H1 (cell line): Measurements from ENCODE around the gene FKBP8. TPM values are rescaled to one million over a fixed set of nuclear protein-coding genes. Genes with fewer than 3 reads are reported as not detected.
A peak's percentile ranks its signal among the peaks of the same experiment; 100 is the strongest.

Experiments
- CTCF ChIA-PET: fragments of 300-600 bp; sonication (Branson Sonifier 250); formaldehyde crosslinking; loops from one replicate; lab custom pipeline; 2021; ENCODE audit not compliant: partially characterized antibody; lab: Charles Lee
- POLR2A ChIA-PET: fragments of 300-600 bp; sonication (Branson Sonifier 250); formaldehyde crosslinking; loops from one replicate; lab custom pipeline; 2021; ENCODE audit warnings: inconsistent platforms; ENCODE audit not compliant: partially characterized antibody; lab: Charles Lee
- DNase-seq, 2 experiments: peaks; one replicate each; pipeline versions ENCODE4 v3.0.0 to v3.0.0-alpha.2; 2010 to 2022; ENCODE audit warnings: low spot score in 2 of 2, low read depth in 1 of 2, mixed read lengths in 1 of 2
- FAIRE-seq: peaks from 2 replicates; lab custom pipeline; 2011; peaks lifted over from hg19 to GRCh38; lab: Jason Lieb, UNC
- H2AFZ ChIP-seq: 2 replicates; pipeline ENCODE4 v1.8.1; 2012; ENCODE audit warnings: low read length, inconsistent platforms
- H2AK5ac ChIP-seq: 2 replicates; pipeline ENCODE4 v1.6.1; 2013; ENCODE audit warnings: low read depth, low read length
- H2BK120ac ChIP-seq: replicated peaks from 2 replicates; pipeline ENCODE3; 2013; ENCODE audit warnings: low read depth, low read length, inconsistent platforms
- H2BK12ac ChIP-seq: 2 replicates; pipeline ENCODE4 v1.6.1; 2013; ENCODE audit warnings: low read depth, low read length
- H2BK15ac ChIP-seq: 2 replicates; pipeline ENCODE4 v1.6.1; 2013; ENCODE audit warnings: low read length
- H2BK20ac ChIP-seq: 2 replicates; pipeline ENCODE4 v1.6.1; 2013; ENCODE audit warnings: low read length
- H2BK5ac ChIP-seq: 2 replicates; pipeline ENCODE4 v1.6.1; 2013; ENCODE audit warnings: low read depth, low read length
- H3K14ac ChIP-seq: 2 replicates; pipeline ENCODE4 v1.6.1; 2013; ENCODE audit warnings: inconsistent platforms; ENCODE audit not compliant: insufficient read length
- H3K18ac ChIP-seq: 2 replicates; pipeline ENCODE4 v1.6.1; 2013; ENCODE audit warnings: low read length; ENCODE audit errors: extremely low read depth
- H3K23ac ChIP-seq: 2 replicates; pipeline ENCODE4 v1.6.1; 2013; ENCODE audit warnings: inconsistent platforms; ENCODE audit not compliant: insufficient read length
- H3K23me2 ChIP-seq: 2 replicates; pipeline ENCODE4 v1.6.1; 2013; ENCODE audit warnings: low read depth, low read length
- H3K27ac ChIP-seq: 2 replicates; pipeline ENCODE4 v1.6.1; 2011; ENCODE audit warnings: low read depth, low read length, inconsistent platforms
- H3K27me3 ChIP-seq, 4 experiments: replicated peaks in 1 of 4; 1 replicate in 1 of 4; 2 replicates in 3 of 4; pipeline versions ENCODE4 v1.6.1 to v1.8.1; 2011 to 2013; ENCODE audit warnings: low read length in 3 of 4, mild to moderate bottlenecking in 3 of 4, inconsistent platforms in 2 of 4, mixed read lengths in 2 of 4, moderate library complexity in 1 of 4; ENCODE audit not compliant: control insufficient read depth in 3 of 4, insufficient read depth in 3 of 4; ENCODE audit errors: extremely low read depth in 1 of 4
- H3K36me3 ChIP-seq, 4 experiments: 2 replicates each; pipeline versions ENCODE4 v1.6.1 to v1.8.1; 2011 to 2013; ENCODE audit warnings: mild to moderate bottlenecking in 4 of 4, low read length in 3 of 4, moderate library complexity in 2 of 4, control low read depth in 1 of 4, inconsistent platforms in 1 of 4; ENCODE audit not compliant: insufficient read depth in 4 of 4, control insufficient read depth in 2 of 4
- H3K4ac ChIP-seq: replicated peaks from 2 replicates; pipeline ENCODE3; 2013; ENCODE audit warnings: low read length, low read depth, mixed read lengths, inconsistent platforms; ENCODE audit not compliant: insufficient read length
- H3K4me1 ChIP-seq, 4 experiments: replicated peaks in 1 of 4; 1 replicate in 1 of 4; 2 replicates in 3 of 4; pipeline versions ENCODE4 v1.6.1 to v1.8.1; 2011 to 2013; ENCODE audit warnings: low read length in 3 of 4, inconsistent platforms in 2 of 4, mixed read lengths in 1 of 4; ENCODE audit not compliant: insufficient read depth in 4 of 4, control insufficient read depth in 3 of 4
- H3K4me2 ChIP-seq, 2 experiments: 2 replicates each; pipeline versions ENCODE4 v1.6.1 to v1.8.1; 2011 to 2013; ENCODE audit warnings: low read depth in 2 of 2, low read length in 2 of 2, control low read depth in 1 of 2, inconsistent platforms in 1 of 2, mild to moderate bottlenecking in 1 of 2; ENCODE audit not compliant: insufficient read depth in 1 of 2
- H3K4me3 ChIP-seq, 4 experiments: fragments of 200-600, 300-600 bp in 1 of 4; sonication (generic), shearing (Covaris generic), sonication (Bioruptor Twin) in 1 of 4; 2 replicates each; pipeline versions ENCODE4 v1.5.1 to v1.8.1; 2011 to 2016; ENCODE audit warnings: low read length in 4 of 4, low read depth in 3 of 4, control low read depth in 2 of 4, inconsistent platforms in 2 of 4, mild to moderate bottlenecking in 2 of 4, mixed read lengths in 1 of 4, moderate library complexity in 1 of 4; ENCODE audit not compliant: insufficient read depth in 2 of 4; ENCODE audit errors: extremely low read depth in 1 of 4
- H3K56ac ChIP-seq: replicated peaks from 2 replicates; pipeline ENCODE3; 2013; ENCODE audit warnings: low read depth, mild to moderate bottlenecking, mixed read lengths, low read length, inconsistent platforms; ENCODE audit not compliant: insufficient read length
- H3K79me1 ChIP-seq: 2 replicates; pipeline ENCODE4 v1.6.1; 2013; ENCODE audit warnings: low read depth, low read length, control low read depth
- H3K79me2 ChIP-seq, 2 experiments: 2 replicates each; pipeline versions ENCODE4 v1.6.1 to v1.8.1; 2012 to 2013; ENCODE audit warnings: low read length in 2 of 2, mild to moderate bottlenecking in 2 of 2, inconsistent platforms in 1 of 2; ENCODE audit not compliant: insufficient read depth in 2 of 2, control insufficient read depth in 1 of 2
- H3K9ac ChIP-seq, 4 experiments: replicated peaks in 1 of 4; 1 replicate in 1 of 4; 2 replicates in 3 of 4; pipeline versions ENCODE4 v1.6.1 to v1.8.1; 2011 to 2013; ENCODE audit warnings: low read depth in 3 of 4, low read length in 3 of 4, control low read depth in 2 of 4, mild to moderate bottlenecking in 2 of 4, moderate library complexity in 2 of 4, inconsistent platforms in 1 of 4; ENCODE audit errors: extremely low read depth in 1 of 4
- H3K9me3 ChIP-seq, 2 experiments: 2 replicates each; pipeline versions ENCODE4 v1.6.1 to v1.8.1; 2012 to 2013; ENCODE audit warnings: mild to moderate bottlenecking in 2 of 2, moderate library complexity in 2 of 2, control low read depth in 1 of 2, inconsistent platforms in 1 of 2, low read depth in 1 of 2, low read length in 1 of 2, mixed read lengths in 1 of 2; ENCODE audit not compliant: insufficient read depth in 2 of 2
- H4K20me1 ChIP-seq, 2 experiments: replicated peaks in 1 of 2; 2 replicates each; pipeline versions ENCODE3 to v1.8.1; 2011 to 2013; ENCODE audit warnings: inconsistent platforms in 2 of 2, low read length in 2 of 2, mild to moderate bottlenecking in 1 of 2; ENCODE audit not compliant: insufficient read depth in 2 of 2, control insufficient read depth in 1 of 2
- H4K5ac ChIP-seq: 2 replicates; pipeline ENCODE4 v1.6.1; 2013; ENCODE audit warnings: low read length, low read depth, mixed read lengths, inconsistent platforms; ENCODE audit not compliant: insufficient read length
- H4K8ac ChIP-seq: 2 replicates; pipeline ENCODE4 v1.8.0; 2013; ENCODE audit warnings: mild to moderate bottlenecking, moderate library complexity, low read length, inconsistent platforms; ENCODE audit not compliant: insufficient read depth; ENCODE audit errors: extremely low read depth
- H4K91ac ChIP-seq: replicated peaks from 2 replicates; pipeline ENCODE3; 2013; ENCODE audit warnings: low read length, mixed read lengths, inconsistent platforms; ENCODE audit not compliant: insufficient read length
- CREB1 ChIP-seq: IDR thresholded peaks from 2 replicates; pipeline ENCODE4 v1.6.1; 2012; ENCODE audit warnings: inconsistent platforms
- NRF1 ChIP-seq: IDR thresholded peaks from 2 replicates; pipeline ENCODE4 v1.6.1; 2011; ENCODE audit warnings: mild to moderate bottlenecking, low read depth, low read length, improper control_type of control experiment
- RBBP5 ChIP-seq: IDR thresholded peaks from 2 replicates; pipeline ENCODE4 v1.7.1; 2012; ENCODE audit warnings: low read depth, mild to moderate bottlenecking, inconsistent platforms, low read length, moderate library complexity, borderline replicate concordance
- SAP30 ChIP-seq: fragments of 300-600 bp; sonication (generic); IDR thresholded peaks from 2 replicates; pipeline ENCODE4 v1.7.1; 2012; ENCODE audit warnings: low read length, moderate library complexity, mild to moderate bottlenecking, inconsistent platforms; ENCODE audit not compliant: insufficient read depth, insufficient replicate concordance
- TAF7 ChIP-seq: optimal IDR thresholded peaks from 2 replicates; pipeline ENCODE3; 2011; ENCODE audit warnings: low read depth, mild to moderate bottlenecking, inconsistent platforms, low read length, moderate library complexity, borderline replicate concordance
- YY1 ChIP-seq: IDR thresholded peaks from 2 replicates; pipeline ENCODE4 v1.6.1; 2011; ENCODE audit warnings: low read depth, mild to moderate bottlenecking, low read length
- ZNF274 ChIP-seq: IDR thresholded peaks from 2 replicates; pipeline ENCODE4 v1.7.0; 2012; ENCODE audit warnings: low read length, borderline replicate concordance; ENCODE audit errors: extremely low read depth
- WGBS, 2 experiments: shearing (Covaris generic) in 1 of 2; methylation state at CpG; one replicate each; pipeline versions ENCODE4 v1.1.6 to v1.1.7; 2013 to 2015; ENCODE audit warnings: low lambda C conversion rate in 2 of 2, mixed read lengths in 2 of 2, inconsistent platforms in 1 of 2, low coverage in 1 of 2, missing lambda C conversion rate in 1 of 2; ENCODE audit not compliant: insufficient replicate concordance in 2 of 2, insufficient coverage in 1 of 2, insufficient read length in 1 of 2; ENCODE audit errors: extremely low coverage in 1 of 2, missing lambda C conversion rate in 1 of 2; 5-methylcytosine and 5-hydroxymethylcytosine counted together
- polyA plus RNA-seq, 7 experiments: library from polyadenylated mRNA; depleted of rRNA in 3 of 7; stranded (reverse) in 5 of 7; unstranded in 2 of 7; fragments of >200 nt in 5 of 7; fragments of 200-250 nt in 2 of 7; gene quantifications; 1 replicate in 5 of 7; 2 replicates in 1 of 7; 4 replicates in 1 of 7; pipeline versions ENCODE4 v1.2.1 to v1.2.3, GENCODE V29; 2011 to 2013; ENCODE audit warnings: missing spikeins in 2 of 7, mixed read lengths in 2 of 7
- total RNA-seq: library from RNA; stranded (reverse); fragmentation: NEBNext Ultra II Directional; extraction: Animal tissue kit (Norgen Biotek cat#: 25700); gene quantifications from 2 replicates; pipeline ENCODE4 v1.2.1, GENCODE V29; 2021
- TF ChIP-seq, protein P1 (sequence below), 3 experiments: IDR thresholded peaks; 1 replicate in 2 of 3; 2 replicates in 1 of 3; pipeline versions ENCODE4 v1.5.1 to v1.6.1; 2011; ENCODE audit warnings: low read length in 3 of 3, mild to moderate bottlenecking in 3 of 3, inconsistent platforms in 2 of 3, low read depth in 1 of 3, moderate library complexity in 1 of 3; ENCODE audit not compliant: insufficient read depth in 1 of 3; ENCODE audit errors: control extremely low read depth in 1 of 3

The FKBP8 gene
- total and polyA plus RNA-seq, 2 of the 8 experiments (the other 6 are each of a cell fraction or from before 2014, with no cell fraction given), result 264 to 309 TPM

DNA sequence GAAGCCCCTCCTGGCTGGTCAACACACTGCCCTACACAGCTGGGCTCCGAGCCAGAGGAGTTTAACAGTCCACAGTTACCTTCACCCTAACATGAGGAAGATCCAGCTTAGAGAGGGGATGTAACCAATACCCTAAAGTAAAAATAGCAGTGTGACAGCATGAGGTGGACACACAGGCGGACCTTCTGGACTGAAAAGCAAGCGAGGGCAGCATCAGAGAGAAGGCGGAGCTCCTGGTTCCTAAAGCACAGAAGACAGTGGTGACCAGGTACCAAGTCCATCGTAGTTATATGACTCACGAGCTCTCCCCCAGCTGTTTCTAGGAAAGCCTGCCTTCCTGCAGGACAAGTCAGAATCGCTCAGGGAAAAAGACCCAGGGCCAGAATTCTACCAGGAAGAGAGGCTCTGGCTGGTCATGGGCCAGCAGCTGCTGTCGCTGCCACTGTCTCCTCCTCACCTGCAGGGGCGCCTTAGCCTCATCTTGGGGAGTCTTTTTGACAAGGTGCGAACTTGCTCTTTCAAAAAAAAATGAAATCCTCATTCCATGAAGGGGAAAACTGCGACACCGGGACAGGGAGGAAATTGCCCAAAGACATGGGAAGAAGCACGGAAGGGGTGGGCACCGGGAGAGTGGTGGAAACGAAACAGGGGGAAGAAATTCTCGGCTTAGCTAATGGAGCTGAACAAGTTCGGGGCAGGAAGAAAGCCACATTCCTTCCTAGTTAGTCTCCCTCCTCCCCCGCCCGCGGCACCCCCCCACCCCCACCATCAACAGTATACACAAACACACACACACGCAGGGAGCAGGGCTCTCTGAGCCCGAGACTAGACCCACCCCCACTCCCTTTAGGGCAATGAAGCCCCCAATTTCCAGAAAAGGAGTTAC, 23.2 kb downstream of the FKBP8 start:
- no peak overlapping the region for H2BK15ac ChIP-seq
- CTCF ChIA-PET, result interaction anchor here (0.5 to 32.9 kb wide), 43 partner anchors 9 to 313 kb away, joined by 3 to 458 read pairs (median 3); partner anchors contain the start of gene REX1BD
- H2AFZ ChIP-seq, result no peak overlapping the region
- H3K36me3 ChIP-seq, result no peaks in the 10 kb centered on the region
- no peak overlapping the region for H2BK12ac ChIP-seq
- POLR2A ChIA-PET, result interaction anchor here (0.7 to 4.0 kb wide), 10 partner anchors 12 to 241 kb away, joined by 3 to 19 read pairs (median 4); partner anchors contain the start of genes KXD1, REX1BD and UBA52
- H3K4me2 ChIP-seq, result peak overlapping the region; percentile 69 to 94
- DNase-seq (peak in 1 of 2 experiments; percentile 68), FAIRE-seq (no peak)
- H3K4me3 ChIP-seq, result peak overlapping the region; percentile 88 to 98 (median 89); a peak in 6 of 8 replicates
- peaks cover 0 to 3% (median 2%) of the 10 kb centered on the region in 4 experiments; a peak in 5 of 7 replicates for H3K4me1 ChIP-seq
- no peak overlapping the region for H4K8ac ChIP-seq
- no peak overlapping the region for H3K4ac ChIP-seq
- no peaks in the 10 kb centered on the region for H3K9me3 ChIP-seq
- H3K56ac ChIP-seq, result no peak overlapping the region
- H3K27ac ChIP-seq, result no peak overlapping the region
- H3K23ac ChIP-seq, result no peak overlapping the region
- H2AK5ac ChIP-seq, result no peak overlapping the region
- no peak overlapping the region for H2BK5ac ChIP-seq
- no peak overlapping the region for H4K91ac ChIP-seq
- H3K9ac ChIP-seq, result no peak overlapping the region; a peak in 2 of 7 replicates
- no peaks in the 10 kb centered on the region for H3K27me3 ChIP-seq
- no peak overlapping the region for H4K5ac ChIP-seq
- H3K18ac ChIP-seq, result peak overlapping the region; percentile 24; the same call in 1 of the 2 replicates
- H2BK120ac ChIP-seq, result no peak overlapping the region
- peaks cover 14% of the 10 kb centered on the region for H3K79me1 ChIP-seq
- no peak overlapping the region; the same call in 1 of the 2 replicates for H2BK20ac ChIP-seq
- 28% methylated on average over 17 of the region's 22 CpGs; no CpG with 5 or more reads in 1 of the 2 experiments for WGBS, 2 experiments
- H4K20me1 ChIP-seq, result peaks cover 7 to 18% of the 10 kb centered on the region in 2 experiments
- peaks cover 0 to 48% of the 10 kb centered on the region in 2 experiments; a peak in 2 of 4 replicates for H3K79me2 ChIP-seq
- peaks cover 10% of the 10 kb centered on the region; the same call in 1 of the 2 replicates for H3K23me2 ChIP-seq
- H3K14ac ChIP-seq, result no peak overlapping the region
- TF ChIP-seq SAP30 (peak; percentile 55), ZNF274 (no peak), NRF1 (no peak), TAF7 (no peak), CREB1 (0 out of 2 replicates have a peak, but pooled peaks have one; percentile 12), YY1 (no peak), RBBP5 (peak; percentile 30; the same call in 1 of the 2 replicates)
- TF ChIP-seq, protein P1, sequence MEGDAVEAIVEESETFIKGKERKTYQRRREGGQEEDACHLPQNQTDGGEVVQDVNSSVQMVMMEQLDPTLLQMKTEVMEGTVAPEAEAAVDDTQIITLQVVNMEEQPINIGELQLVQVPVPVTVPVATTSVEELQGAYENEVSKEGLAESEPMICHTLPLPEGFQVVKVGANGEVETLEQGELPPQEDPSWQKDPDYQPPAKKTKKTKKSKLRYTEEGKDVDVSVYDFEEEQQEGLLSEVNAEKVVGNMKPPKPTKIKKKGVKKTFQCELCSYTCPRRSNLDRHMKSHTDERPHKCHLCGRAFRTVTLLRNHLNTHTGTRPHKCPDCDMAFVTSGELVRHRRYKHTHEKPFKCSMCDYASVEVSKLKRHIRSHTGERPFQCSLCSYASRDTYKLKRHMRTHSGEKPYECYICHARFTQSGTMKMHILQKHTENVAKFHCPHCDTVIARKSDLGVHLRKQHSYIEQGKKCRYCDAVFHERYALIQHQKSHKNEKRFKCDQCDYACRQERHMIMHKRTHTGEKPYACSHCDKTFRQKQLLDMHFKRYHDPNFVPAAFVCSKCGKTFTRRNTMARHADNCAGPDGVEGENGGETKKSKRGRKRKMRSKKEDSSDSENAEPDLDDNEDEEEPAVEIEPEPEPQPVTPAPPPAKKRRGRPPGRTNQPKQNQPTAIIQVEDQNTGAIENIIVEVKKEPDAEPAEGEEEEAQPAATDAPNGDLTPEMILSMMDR (IDR thresholded peaks at IDR 0.05; ENCODE audit: control extremely low read depth in 1 of 3, insufficient read depth in 1 of 3, low read depth in 1 of 3, low read length in 3 of 3), result peak; percentile 72 to 86 (median 84)
